NB4 (cell line): ENCODE results near the gene THADA.

Experiments used
- MAX ChIP-seq: IDR thresholded peaks from 2 replicates; pipeline ENCODE4 v1.6.1; 2011; ENCODE audit warnings: low read depth, low read length
- MYC ChIP-seq: IDR thresholded peaks from 2 replicates; pipeline ENCODE4 v1.6.1; 2011; ENCODE audit warnings: low read depth, low read length
- POLR2A ChIP-seq: IDR thresholded peaks from 2 replicates; pipeline ENCODE4 v1.6.1; 2011; ENCODE audit warnings: mild to moderate bottlenecking; ENCODE audit not compliant: insufficient read length; ENCODE audit errors: extremely low read depth
- TF ChIP-seq, protein P1 (sequence below): IDR thresholded peaks from one replicate; pipeline ENCODE4 v1.5.1; 2012; ENCODE audit warnings: low read depth, low read length

DNA sequence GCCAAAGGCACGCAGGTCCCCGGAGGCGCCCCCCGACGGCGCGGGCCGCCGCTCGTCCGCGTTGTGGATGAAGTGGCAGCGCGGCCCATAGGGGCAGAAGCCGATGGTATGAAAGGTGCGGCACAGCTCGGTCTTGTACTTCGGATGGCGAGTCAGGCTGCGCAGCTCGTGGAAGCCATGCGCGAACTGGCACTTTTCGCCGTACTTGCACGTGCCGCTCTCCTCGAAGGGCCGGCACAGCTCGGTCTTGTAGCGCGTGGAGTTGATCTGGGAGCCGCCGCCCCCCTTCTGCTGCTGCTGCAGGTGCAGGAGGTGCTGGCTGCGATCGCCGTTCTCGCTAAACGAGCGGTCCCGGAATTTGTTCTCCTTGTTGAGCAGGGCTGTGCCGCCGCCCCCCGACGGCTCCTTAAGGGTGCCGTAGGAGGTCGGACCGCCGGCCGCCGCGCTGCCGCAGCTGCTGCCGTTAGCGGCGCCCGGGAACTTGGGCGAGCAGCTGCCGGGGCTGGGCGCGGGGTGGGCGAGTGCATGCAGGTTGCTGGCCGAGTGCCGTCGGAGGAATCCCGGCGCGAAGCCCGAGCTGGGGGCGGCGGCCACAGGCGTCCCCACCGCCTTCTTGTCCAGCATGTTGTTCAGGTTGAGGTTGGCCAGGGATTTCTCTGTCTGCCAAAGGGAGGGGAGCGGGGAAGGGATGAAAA, 370.6 kb downstream of the THADA start:
- TF ChIP-seq POLR2A (no peak), MAX (peak; percentile 85), MYC (peak; percentile 77)
- TF ChIP-seq, protein P1, sequence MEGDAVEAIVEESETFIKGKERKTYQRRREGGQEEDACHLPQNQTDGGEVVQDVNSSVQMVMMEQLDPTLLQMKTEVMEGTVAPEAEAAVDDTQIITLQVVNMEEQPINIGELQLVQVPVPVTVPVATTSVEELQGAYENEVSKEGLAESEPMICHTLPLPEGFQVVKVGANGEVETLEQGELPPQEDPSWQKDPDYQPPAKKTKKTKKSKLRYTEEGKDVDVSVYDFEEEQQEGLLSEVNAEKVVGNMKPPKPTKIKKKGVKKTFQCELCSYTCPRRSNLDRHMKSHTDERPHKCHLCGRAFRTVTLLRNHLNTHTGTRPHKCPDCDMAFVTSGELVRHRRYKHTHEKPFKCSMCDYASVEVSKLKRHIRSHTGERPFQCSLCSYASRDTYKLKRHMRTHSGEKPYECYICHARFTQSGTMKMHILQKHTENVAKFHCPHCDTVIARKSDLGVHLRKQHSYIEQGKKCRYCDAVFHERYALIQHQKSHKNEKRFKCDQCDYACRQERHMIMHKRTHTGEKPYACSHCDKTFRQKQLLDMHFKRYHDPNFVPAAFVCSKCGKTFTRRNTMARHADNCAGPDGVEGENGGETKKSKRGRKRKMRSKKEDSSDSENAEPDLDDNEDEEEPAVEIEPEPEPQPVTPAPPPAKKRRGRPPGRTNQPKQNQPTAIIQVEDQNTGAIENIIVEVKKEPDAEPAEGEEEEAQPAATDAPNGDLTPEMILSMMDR, result no peak
